GM12872 (cell line): ENCODE results near the gene FIZ1.

ENCODE experiments used
- TF ChIP-seq, protein P1 (sequence below): IDR thresholded peaks from 3 replicates; pipeline ENCODE4 v1.5.1; 2011; ENCODE audit warnings: low read depth, mild to moderate bottlenecking, low read length, moderate library complexity; ENCODE audit not compliant: insufficient read depth

The FIZ1 gene

GRCh38 chr19:55640043-55640576, 40.8 kb upstream of the FIZ1 start:
- TF ChIP-seq, protein P1, sequence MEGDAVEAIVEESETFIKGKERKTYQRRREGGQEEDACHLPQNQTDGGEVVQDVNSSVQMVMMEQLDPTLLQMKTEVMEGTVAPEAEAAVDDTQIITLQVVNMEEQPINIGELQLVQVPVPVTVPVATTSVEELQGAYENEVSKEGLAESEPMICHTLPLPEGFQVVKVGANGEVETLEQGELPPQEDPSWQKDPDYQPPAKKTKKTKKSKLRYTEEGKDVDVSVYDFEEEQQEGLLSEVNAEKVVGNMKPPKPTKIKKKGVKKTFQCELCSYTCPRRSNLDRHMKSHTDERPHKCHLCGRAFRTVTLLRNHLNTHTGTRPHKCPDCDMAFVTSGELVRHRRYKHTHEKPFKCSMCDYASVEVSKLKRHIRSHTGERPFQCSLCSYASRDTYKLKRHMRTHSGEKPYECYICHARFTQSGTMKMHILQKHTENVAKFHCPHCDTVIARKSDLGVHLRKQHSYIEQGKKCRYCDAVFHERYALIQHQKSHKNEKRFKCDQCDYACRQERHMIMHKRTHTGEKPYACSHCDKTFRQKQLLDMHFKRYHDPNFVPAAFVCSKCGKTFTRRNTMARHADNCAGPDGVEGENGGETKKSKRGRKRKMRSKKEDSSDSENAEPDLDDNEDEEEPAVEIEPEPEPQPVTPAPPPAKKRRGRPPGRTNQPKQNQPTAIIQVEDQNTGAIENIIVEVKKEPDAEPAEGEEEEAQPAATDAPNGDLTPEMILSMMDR, result no peak

DNA sequence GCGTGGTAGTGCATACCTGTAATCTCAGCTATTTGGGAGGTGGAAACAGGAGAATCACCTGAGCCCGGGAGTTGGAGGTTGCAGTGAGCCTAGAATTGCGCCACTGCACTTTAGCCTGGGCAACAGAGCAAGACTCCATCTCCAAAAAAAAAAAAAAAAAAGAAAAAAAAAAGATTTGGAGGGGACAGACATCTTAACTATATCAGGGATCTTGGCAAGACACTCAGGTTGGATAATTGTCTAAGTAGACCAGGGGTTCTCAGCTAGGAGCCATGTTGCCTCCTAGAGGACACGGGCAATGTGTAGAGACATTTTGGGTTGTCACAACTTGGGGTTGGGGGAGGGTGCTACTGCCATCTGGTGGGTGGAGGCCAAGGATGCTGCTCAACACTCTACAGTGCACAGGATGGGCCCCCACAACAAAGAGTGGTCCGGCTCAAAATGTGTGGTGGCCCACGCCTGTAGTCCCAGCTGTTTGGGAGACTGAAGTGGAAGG, 39.6 kb upstream of the FIZ1 start:
- TF ChIP-seq, protein P1, result peak; percentile 72

DNA sequence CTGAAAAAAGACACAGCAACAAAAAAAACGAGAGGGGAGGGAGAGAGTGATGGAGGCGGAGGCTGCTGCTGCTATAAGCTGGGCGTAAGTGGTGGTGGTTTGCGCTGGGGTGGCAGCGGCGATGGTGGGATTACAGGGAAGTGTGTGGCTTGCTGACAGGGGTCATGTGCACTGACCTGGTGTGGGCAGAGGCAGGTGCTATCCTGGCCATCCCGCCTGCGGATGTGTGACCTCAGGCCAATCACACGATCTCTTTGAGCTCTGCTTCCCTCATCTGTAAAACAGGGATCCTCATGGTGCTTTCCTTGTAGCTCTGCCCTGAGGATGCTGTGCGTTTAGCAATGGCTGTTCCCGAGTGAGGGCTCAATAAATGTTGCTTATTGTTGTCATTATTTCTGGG, 38.2 kb upstream of the FIZ1 start:
- TF ChIP-seq, protein P1, result no peak

DNA sequence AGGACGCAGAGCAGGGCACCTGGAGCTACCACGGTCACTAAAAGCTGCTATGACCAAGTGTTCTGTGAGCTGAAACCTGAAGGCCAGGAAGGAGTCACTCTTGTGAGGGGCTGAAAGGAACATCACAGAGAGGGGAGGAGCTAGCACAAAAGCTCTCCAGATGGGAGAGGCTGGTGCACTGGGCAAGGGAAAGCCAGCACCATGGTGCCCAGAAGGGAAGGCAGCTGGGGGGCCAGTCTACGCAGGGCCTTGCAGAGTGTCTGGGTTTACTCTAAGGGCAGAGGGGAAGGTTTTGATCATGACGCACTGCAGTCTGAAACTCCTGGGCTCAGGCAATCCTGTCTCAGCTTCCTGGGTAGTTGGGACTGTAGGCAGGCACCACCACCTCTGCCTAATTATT, 37.4 kb upstream of the FIZ1 start:
- TF ChIP-seq, protein P1, result no peak

DNA sequence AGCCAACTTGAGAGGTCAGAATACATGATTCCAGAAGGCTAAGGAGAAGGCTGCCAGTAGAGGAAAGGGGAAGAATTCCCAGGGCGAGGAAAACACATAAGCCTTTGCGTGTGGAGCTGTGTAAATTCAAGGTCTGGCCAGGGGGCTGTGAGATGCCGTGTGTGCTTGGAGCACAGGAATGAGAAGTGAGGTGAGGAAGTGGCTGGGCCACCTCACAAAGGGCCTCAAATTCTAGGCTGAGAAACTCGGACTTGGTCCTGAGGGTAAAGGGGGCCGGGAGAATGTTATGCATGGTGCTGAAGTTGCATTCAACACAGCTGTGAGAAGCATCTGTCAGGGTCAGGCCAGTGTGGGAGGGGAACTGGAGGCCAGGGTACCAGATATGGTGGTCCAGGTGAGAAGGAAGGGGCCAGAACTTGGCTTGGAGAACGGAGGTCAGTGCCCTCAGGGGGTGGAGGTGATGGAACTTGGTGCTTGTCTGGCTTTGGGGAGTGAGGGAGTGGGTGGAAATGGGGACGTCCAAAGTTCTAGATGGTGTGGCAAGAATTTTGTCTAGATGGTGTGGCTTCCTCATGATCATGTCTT, 36.6 kb upstream of the FIZ1 start:
- TF ChIP-seq, protein P1, result no peak

GRCh38 chr19:55635334-55635717, 36.0 kb upstream of the FIZ1 start:
- TF ChIP-seq, protein P1, result no peak

DNA sequence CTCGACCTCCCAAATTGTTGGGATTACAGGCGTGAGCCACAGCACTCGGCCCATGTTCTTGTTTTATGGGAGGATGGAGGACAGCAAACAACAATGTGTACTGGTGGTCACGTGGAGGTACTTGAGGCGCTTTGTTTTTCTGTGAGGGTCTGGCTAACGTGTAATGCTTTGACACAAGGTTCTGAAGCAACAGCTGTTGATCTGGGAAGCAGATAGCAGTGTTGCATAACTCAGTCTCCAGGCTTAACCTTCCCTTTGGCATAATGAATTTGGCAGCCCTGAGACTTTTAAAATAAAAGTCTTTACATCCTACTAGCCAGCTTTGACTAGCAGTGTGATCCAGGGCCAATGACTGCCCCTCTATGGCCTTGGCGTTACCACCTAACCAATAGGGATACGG, 34.5 kb upstream of the FIZ1 start:
- TF ChIP-seq, protein P1, result no peak

DNA sequence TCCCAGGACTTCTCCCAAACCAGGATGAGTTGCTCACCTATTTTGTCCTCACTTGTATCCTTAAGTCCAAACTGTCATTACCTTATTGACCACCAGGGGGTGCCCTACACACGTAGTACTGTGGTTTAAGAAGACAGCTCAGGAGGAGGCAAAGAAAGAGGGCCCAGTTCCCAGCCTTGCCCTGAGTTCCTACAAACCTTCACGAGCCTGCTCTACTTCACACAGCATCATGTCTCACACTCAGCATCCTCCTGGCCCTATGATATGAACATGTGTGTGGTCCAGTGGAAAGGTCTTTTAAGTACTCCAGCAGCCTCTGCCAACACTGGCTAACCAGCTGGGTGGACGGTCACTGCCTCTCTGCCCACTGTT, 33.1 kb upstream of the FIZ1 start:
- TF ChIP-seq, protein P1, result peak; percentile 78
